GM12878 (cell line): ENCODE results near the gene CHRNA5.

ENCODE experiments used
- EP300 ChIP-seq, 2 experiments: fragments of 150-350 bp in 1 of 2; IDR thresholded peaks; 2 replicates each; pipeline ENCODE4 v1.6.1; 2011 to 2012; ENCODE audit warnings: low read depth in 2 of 2, low read length in 2 of 2, borderline replicate concordance in 1 of 2, improper control_type of control experiment in 1 of 2, inconsistent platforms in 1 of 2; ENCODE audit not compliant: control insufficient read depth in 1 of 2
- HCFC1 ChIP-seq: fragments of 150-350 bp; IDR thresholded peaks from 2 replicates; pipeline ENCODE4 v1.6.1; 2014; ENCODE audit warnings: low read length
- MEF2A ChIP-seq: IDR thresholded peaks from 2 replicates; pipeline ENCODE4 v1.6.1; 2011; ENCODE audit warnings: low read depth, mild to moderate bottlenecking, low read length, moderate library complexity; ENCODE audit not compliant: insufficient read depth
- POLR2AphosphoS5 ChIP-seq: IDR thresholded peaks from 2 replicates; pipeline ENCODE4 v1.6.1; 2011; ENCODE audit warnings: mild to moderate bottlenecking, low read length, inconsistent platforms
- SREBF2 ChIP-seq: IDR thresholded peaks from 2 replicates; pipeline ENCODE4 v1.6.1; 2012; ENCODE audit warnings: mild to moderate bottlenecking, low read length
- ZNF274 ChIP-seq: IDR thresholded peaks from one replicate; pipeline ENCODE4 v1.8.0; 2011; ENCODE audit not compliant: insufficient read length, insufficient read depth
- TF ChIP-seq, protein P1 (sequence below), 3 experiments: IDR thresholded peaks in 2 of 3; conservative IDR thresholded peaks in 1 of 3; 2 replicates each; pipeline ENCODE4 v1.5.1; 2011; ENCODE audit warnings: low read depth in 3 of 3, low read length in 3 of 3, mild to moderate bottlenecking in 3 of 3, control low read depth in 2 of 3, moderate library complexity in 2 of 3, inconsistent platforms in 1 of 3, mixed read lengths in 1 of 3; ENCODE audit not compliant: control insufficient read depth in 2 of 3, insufficient read depth in 1 of 3; ENCODE audit errors: extremely low read depth in 1 of 3
- TF ChIP-seq, protein P2 (sequence below): IDR thresholded peaks from 2 replicates; pipeline ENCODE4 v1.6.1; 2011; ENCODE audit warnings: mild to moderate bottlenecking, low read depth, low read length, moderate library complexity; ENCODE audit not compliant: insufficient replicate concordance
- TF ChIP-seq, protein P3 (sequence below): fragments of 450-650 bp; IDR thresholded peaks from 2 replicates; pipeline ENCODE4 v1.6.1; 2017; ENCODE audit warnings: antibody characterized with exemption, mild to moderate bottlenecking, moderate library complexity

DNA sequence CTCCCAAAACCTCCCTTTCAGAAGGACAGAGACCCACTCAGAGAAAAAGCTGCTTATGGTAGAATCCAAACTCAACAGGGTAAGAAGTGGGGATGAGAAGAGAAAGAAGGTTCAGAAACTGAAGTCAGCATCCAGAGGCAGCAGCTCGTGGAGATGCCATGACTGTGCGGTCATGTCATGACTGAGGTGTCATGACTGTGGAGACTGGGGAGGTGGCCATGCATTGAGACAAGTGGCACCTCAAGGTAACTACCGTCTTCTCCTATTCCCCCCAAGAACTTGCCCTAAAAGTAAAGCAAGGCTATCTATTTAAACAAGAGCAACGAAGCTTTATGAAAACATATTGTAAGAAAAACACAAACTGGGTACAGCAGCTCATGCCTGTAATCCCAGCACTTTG is 40.4 kb downstream of the CHRNA5 start:
- TF ChIP-seq, protein P1, sequence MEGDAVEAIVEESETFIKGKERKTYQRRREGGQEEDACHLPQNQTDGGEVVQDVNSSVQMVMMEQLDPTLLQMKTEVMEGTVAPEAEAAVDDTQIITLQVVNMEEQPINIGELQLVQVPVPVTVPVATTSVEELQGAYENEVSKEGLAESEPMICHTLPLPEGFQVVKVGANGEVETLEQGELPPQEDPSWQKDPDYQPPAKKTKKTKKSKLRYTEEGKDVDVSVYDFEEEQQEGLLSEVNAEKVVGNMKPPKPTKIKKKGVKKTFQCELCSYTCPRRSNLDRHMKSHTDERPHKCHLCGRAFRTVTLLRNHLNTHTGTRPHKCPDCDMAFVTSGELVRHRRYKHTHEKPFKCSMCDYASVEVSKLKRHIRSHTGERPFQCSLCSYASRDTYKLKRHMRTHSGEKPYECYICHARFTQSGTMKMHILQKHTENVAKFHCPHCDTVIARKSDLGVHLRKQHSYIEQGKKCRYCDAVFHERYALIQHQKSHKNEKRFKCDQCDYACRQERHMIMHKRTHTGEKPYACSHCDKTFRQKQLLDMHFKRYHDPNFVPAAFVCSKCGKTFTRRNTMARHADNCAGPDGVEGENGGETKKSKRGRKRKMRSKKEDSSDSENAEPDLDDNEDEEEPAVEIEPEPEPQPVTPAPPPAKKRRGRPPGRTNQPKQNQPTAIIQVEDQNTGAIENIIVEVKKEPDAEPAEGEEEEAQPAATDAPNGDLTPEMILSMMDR (IDR thresholded peaks at IDR 0.05 in 2 of 3, conservative IDR thresholded peaks at IDR 0.05 in 1 of 3; ENCODE audit: control insufficient read depth in 2 of 3, extremely low read depth in 1 of 3, insufficient read depth in 1 of 3, low read depth in 3 of 3, low read length in 3 of 3) = no peak
- no peak for TF ChIP-seq EP300 (IDR thresholded peaks at IDR 0.05; ENCODE audit: borderline replicate concordance in 1 of 2, control insufficient read depth in 1 of 2, low read depth in 2 of 2, low read length in 2 of 2)
- TF ChIP-seq POLR2AphosphoS5 = no peak
- TF ChIP-seq SREBF2 = no peak
- TF ChIP-seq, protein P2, sequence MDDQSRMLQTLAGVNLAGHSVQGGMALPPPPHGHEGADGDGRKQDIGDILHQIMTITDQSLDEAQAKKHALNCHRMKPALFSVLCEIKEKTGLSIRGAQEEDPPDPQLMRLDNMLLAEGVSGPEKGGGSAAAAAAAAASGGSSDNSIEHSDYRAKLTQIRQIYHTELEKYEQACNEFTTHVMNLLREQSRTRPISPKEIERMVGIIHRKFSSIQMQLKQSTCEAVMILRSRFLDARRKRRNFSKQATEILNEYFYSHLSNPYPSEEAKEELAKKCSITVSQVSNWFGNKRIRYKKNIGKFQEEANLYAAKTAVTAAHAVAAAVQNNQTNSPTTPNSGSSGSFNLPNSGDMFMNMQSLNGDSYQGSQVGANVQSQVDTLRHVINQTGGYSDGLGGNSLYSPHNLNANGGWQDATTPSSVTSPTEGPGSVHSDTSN = no peak
- no peak for TF ChIP-seq ZNF274
- no peak for TF ChIP-seq MEF2A
- TF ChIP-seq, protein P3, sequence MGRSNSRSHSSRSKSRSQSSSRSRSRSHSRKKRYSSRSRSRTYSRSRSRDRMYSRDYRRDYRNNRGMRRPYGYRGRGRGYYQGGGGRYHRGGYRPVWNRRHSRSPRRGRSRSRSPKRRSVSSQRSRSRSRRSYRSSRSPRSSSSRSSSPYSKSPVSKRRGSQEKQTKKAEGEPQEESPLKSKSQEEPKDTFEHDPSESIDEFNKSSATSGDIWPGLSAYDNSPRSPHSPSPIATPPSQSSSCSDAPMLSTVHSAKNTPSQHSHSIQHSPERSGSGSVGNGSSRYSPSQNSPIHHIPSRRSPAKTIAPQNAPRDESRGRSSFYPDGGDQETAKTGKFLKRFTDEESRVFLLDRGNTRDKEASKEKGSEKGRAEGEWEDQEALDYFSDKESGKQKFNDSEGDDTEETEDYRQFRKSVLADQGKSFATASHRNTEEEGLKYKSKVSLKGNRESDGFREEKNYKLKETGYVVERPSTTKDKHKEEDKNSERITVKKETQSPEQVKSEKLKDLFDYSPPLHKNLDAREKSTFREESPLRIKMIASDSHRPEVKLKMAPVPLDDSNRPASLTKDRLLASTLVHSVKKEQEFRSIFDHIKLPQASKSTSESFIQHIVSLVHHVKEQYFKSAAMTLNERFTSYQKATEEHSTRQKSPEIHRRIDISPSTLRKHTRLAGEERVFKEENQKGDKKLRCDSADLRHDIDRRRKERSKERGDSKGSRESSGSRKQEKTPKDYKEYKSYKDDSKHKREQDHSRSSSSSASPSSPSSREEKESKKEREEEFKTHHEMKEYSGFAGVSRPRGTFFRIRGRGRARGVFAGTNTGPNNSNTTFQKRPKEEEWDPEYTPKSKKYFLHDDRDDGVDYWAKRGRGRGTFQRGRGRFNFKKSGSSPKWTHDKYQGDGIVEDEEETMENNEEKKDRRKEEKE = no peak
- no peak for TF ChIP-seq HCFC1
